ENCODE results near the gene FMNL2. TPM values are rescaled to one million over a fixed set of nuclear protein-coding genes. Genes with fewer than 3 reads are reported as not detected.

FMNL2 gene
- total RNA-seq, 2 experiments from 2014 or later = 2.2 TPM

GRCh38 chr2:152481881-152482583 is 147.1 kb downstream of the FMNL2 start:
- Mint-ChIP-seq H3K27me3 (peaks cover 5% of the 10 kb centered on the region), H3K9me3 (no peaks in the 10 kb centered on the region), H3K36me3 (no peaks in the 10 kb centered on the region), H3K4me3 (no peak overlapping the region), H3K4me1 (ENCODE audit: low read depth) (no peaks in the 10 kb centered on the region), H3K27ac (no peak overlapping the region)
- DNase-seq = no peak
- ChIA-PET CTCF (no interaction called here), POLR2A (no interaction called here)
- intact Hi-C loops (cut with micrococcal nuclease) = no loop called here

GRCh38 chr2:152483276-152484063 is 148.5 kb downstream of the FMNL2 start:
- ChIA-PET CTCF (no interaction called here), POLR2A (no interaction called here)
- Mint-ChIP-seq H3K27ac (no peak overlapping the region), H3K36me3 (no peaks in the 10 kb centered on the region), H3K27me3 (peaks cover 5% of the 10 kb centered on the region), H3K4me1 (ENCODE audit: low read depth) (no peaks in the 10 kb centered on the region), H3K4me3 (no peak overlapping the region), H3K9me3 (no peaks in the 10 kb centered on the region)
- DNase-seq = no peak
- intact Hi-C loops (cut with micrococcal nuclease) = no loop called here

- ChIA-PET CTCF (no interaction called here), POLR2A (no interaction called here)
- intact Hi-C loops (cut with micrococcal nuclease) = no loop called here
- H3K9me3 Mint-ChIP-seq = no peaks in the 10 kb centered on the region
- H3K27ac Mint-ChIP-seq = no peak overlapping the region
- no peak for DNase-seq
- no peaks in the 10 kb centered on the region for H3K4me1 Mint-ChIP-seq (ENCODE audit: low read depth)
- H3K27me3 Mint-ChIP-seq = peaks cover 8% of the 10 kb centered on the region
- H3K4me3 Mint-ChIP-seq = no peak overlapping the region
- H3K36me3 Mint-ChIP-seq = no peaks in the 10 kb centered on the region
Measured at GRCh38 chr2:152485954-152486736, 151.2 kb downstream of the FMNL2 start.

- intact Hi-C loops (cut with micrococcal nuclease) = no loop called here
- H3K27ac Mint-ChIP-seq = no peak overlapping the region
- no peaks in the 10 kb centered on the region for H3K36me3 Mint-ChIP-seq
- CTCF ChIA-PET = no interaction called here
- H3K9me3 Mint-ChIP-seq = no peaks in the 10 kb centered on the region
- no peak for DNase-seq
- peaks cover 8% of the 10 kb centered on the region for H3K27me3 Mint-ChIP-seq
- H3K4me1 Mint-ChIP-seq (ENCODE audit: low read depth) = no peaks in the 10 kb centered on the region
- POLR2A ChIA-PET = no interaction called here
- H3K4me3 Mint-ChIP-seq = no peak overlapping the region
Measured at GRCh38 chr2:152486737-152487400, 151.9 kb downstream of the FMNL2 start.

- no peaks in the 10 kb centered on the region for H3K4me1 Mint-ChIP-seq (ENCODE audit: low read depth)
- no peaks in the 10 kb centered on the region for H3K9me3 Mint-ChIP-seq
- no peak overlapping the region for H3K4me3 Mint-ChIP-seq
- H3K27me3 Mint-ChIP-seq = peaks cover 10% of the 10 kb centered on the region
- DNase-seq = no peak
- CTCF ChIA-PET = interaction anchor here (1.3 kb wide), 1 partner anchor 148 kb away, joined by 3 read pairs; no protein-coding TSS in a partner anchor
- no peaks in the 10 kb centered on the region for H3K36me3 Mint-ChIP-seq
- POLR2A ChIA-PET = no interaction called here
- no peak overlapping the region for H3K27ac Mint-ChIP-seq
- intact Hi-C loops (cut with micrococcal nuclease) = no loop called here
Measured at GRCh38 chr2:152488075-152488474, 153.1 kb downstream of the FMNL2 start.

- ChIA-PET CTCF (interaction anchor here (1.0 kb wide), 1 partner anchor 146 kb away, joined by 3 read pairs; no protein-coding TSS in a partner anchor), POLR2A (no interaction called here)
- Mint-ChIP-seq H3K9me3 (no peaks in the 10 kb centered on the region), H3K4me1 (ENCODE audit: low read depth) (no peaks in the 10 kb centered on the region), H3K27me3 (peaks cover 15% of the 10 kb centered on the region), H3K36me3 (no peaks in the 10 kb centered on the region), H3K4me3 (no peak overlapping the region), H3K27ac (no peak overlapping the region)
- DNase-seq = no peak
- intact Hi-C loops (cut with micrococcal nuclease) = no loop called here
Measured at GRCh38 chr2:152489364-152489763, 154.4 kb downstream of the FMNL2 start.

GRCh38 chr2:152490686-152491455 is 155.9 kb downstream of the FMNL2 start:
- peaks cover 19% of the 10 kb centered on the region for H3K27me3 Mint-ChIP-seq
- H3K9me3 Mint-ChIP-seq = no peaks in the 10 kb centered on the region
- DNase-seq = no peak
- CTCF ChIA-PET = interaction anchor here (1.3 kb wide), 1 partner anchor 144 kb away, joined by 3 read pairs; no protein-coding TSS in a partner anchor
- H3K27ac Mint-ChIP-seq = no peak overlapping the region
- intact Hi-C loops (cut with micrococcal nuclease) = no loop called here
- no peaks in the 10 kb centered on the region for H3K4me1 Mint-ChIP-seq (ENCODE audit: low read depth)
- H3K4me3 Mint-ChIP-seq = no peak overlapping the region
- POLR2A ChIA-PET = no interaction called here
- no peaks in the 10 kb centered on the region for H3K36me3 Mint-ChIP-seq

- H3K4me1 Mint-ChIP-seq (ENCODE audit: low read depth) = no peaks in the 10 kb centered on the region
- no peak for DNase-seq
- CTCF ChIA-PET = no interaction called here
- H3K27me3 Mint-ChIP-seq = peaks cover 20% of the 10 kb centered on the region
- POLR2A ChIA-PET = no interaction called here
- intact Hi-C loops (cut with micrococcal nuclease) = no loop called here
- H3K9me3 Mint-ChIP-seq = no peaks in the 10 kb centered on the region
- no peaks in the 10 kb centered on the region for H3K36me3 Mint-ChIP-seq
- H3K27ac Mint-ChIP-seq = no peak overlapping the region
- no peak overlapping the region for H3K4me3 Mint-ChIP-seq
Measured at GRCh38 chr2:152492131-152492530, 157.2 kb downstream of the FMNL2 start.

- POLR2A ChIA-PET = no interaction called here
- no peak for DNase-seq
- H3K4me3 Mint-ChIP-seq = no peak overlapping the region
- H3K4me1 Mint-ChIP-seq (ENCODE audit: low read depth) = no peaks in the 10 kb centered on the region
- intact Hi-C loops (cut with micrococcal nuclease) = no loop called here
- no peaks in the 10 kb centered on the region for H3K36me3 Mint-ChIP-seq
- CTCF ChIA-PET = no interaction called here
- peaks cover 20% of the 10 kb centered on the region for H3K27me3 Mint-ChIP-seq
- no peaks in the 10 kb centered on the region for H3K9me3 Mint-ChIP-seq
- H3K27ac Mint-ChIP-seq = no peak overlapping the region
Measured at GRCh38 chr2:152492911-152493310, 157.9 kb downstream of the FMNL2 start.

- Mint-ChIP-seq H3K4me1 (ENCODE audit: low read depth) (no peaks in the 10 kb centered on the region), H3K27ac (no peak overlapping the region), H3K36me3 (no peaks in the 10 kb centered on the region), H3K27me3 (peaks cover 20% of the 10 kb centered on the region), H3K4me3 (no peak overlapping the region), H3K9me3 (no peaks in the 10 kb centered on the region)
- POLR2A ChIA-PET = no interaction called here
- DNase-seq = no peak
- CTCF ChIA-PET = no interaction called here
- intact Hi-C loops (cut with micrococcal nuclease) = no loop called here
Measured at GRCh38 chr2:152493417-152493816, 158.4 kb downstream of the FMNL2 start.

- Mint-ChIP-seq H3K27ac (no peak overlapping the region), H3K36me3 (no peaks in the 10 kb centered on the region), H3K9me3 (no peaks in the 10 kb centered on the region), H3K4me1 (ENCODE audit: low read depth) (no peaks in the 10 kb centered on the region), H3K4me3 (no peak overlapping the region), H3K27me3 (peaks cover 20% of the 10 kb centered on the region)
- intact Hi-C loops (cut with micrococcal nuclease) = no loop called here
- CTCF ChIA-PET = no interaction called here
- POLR2A ChIA-PET = no interaction called here
- DNase-seq = no peak
Measured at GRCh38 chr2:152493945-152494528, 159.1 kb downstream of the FMNL2 start.

Measured in activated CD4-positive, alpha-beta memory T cell treated with anti-CD3 and anti-CD28 coated beads for 36 hours (primary cell).